ENCODE measurements around the gene MBOAT2.

DNA sequence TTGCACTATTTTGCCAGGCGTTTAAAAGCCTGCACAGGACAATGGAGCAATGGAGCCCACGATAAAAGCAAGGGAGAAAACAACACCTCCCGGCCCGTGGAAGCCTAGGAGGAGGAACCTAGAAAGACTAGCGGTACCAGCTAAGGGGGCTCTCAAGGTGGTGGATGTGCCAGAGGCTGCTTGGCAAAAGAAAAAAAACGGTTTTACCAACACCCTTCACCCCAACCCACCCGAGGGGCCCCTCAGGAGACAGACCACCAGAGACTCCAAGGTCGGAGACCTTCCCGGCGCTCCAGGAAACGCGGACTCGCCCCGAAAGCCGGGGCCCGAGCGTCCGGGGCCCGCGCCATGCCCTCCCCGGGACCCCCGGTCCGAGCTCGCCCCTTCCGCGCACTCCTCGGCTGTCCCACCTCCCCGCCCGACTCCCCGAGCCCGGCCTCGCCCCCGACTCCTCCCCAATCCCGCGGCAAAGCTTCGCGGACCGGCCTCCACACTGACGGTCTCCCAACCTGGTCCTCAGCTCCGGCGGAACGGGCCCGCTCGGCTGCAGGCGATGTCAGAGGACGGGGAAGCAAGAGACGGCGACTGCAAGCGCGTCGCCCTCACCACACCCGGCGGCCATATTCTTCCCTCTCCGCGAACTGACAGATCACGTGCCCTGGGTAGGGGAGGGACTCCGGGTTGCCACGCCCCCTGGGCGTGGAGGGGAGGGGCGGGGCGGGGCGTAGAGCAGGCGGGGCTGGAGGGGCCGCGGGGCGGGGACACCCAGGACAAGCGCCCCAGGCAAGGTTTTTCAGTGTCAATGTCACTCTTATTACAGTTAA, 166.3 kb downstream of the MBOAT2 start, which contains the start of gene KIDINS220:
- TF ChIP-seq, protein P1, sequence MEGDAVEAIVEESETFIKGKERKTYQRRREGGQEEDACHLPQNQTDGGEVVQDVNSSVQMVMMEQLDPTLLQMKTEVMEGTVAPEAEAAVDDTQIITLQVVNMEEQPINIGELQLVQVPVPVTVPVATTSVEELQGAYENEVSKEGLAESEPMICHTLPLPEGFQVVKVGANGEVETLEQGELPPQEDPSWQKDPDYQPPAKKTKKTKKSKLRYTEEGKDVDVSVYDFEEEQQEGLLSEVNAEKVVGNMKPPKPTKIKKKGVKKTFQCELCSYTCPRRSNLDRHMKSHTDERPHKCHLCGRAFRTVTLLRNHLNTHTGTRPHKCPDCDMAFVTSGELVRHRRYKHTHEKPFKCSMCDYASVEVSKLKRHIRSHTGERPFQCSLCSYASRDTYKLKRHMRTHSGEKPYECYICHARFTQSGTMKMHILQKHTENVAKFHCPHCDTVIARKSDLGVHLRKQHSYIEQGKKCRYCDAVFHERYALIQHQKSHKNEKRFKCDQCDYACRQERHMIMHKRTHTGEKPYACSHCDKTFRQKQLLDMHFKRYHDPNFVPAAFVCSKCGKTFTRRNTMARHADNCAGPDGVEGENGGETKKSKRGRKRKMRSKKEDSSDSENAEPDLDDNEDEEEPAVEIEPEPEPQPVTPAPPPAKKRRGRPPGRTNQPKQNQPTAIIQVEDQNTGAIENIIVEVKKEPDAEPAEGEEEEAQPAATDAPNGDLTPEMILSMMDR (IDR thresholded peaks at IDR 0.05; ENCODE audit: low read depth, low read length): no peak
- TF ChIP-seq EZH2phosphoT487 (IDR thresholded peaks at IDR 0.05; ENCODE audit: low read depth): no peak

All from OCI-LY3 (cell line).